HT1080 (cell line): ENCODE data around the gene NLRP6. TPM values are rescaled to one million over a fixed set of nuclear protein-coding genes. Genes with fewer than 3 reads are reported as not detected.
"Not testable (repeated sequence)": the region's sequence is repeated elsewhere in the genome, so short reads cannot be mapped to it uniquely, and the experiment has no call there.

Source experiments
- DNase-seq: peaks from one replicate; pipeline ENCODE4 v3.0.0-alpha.2; 2015; ENCODE audit warnings: low read depth
- total RNA-seq: library from RNA; depleted of rRNA; stranded (reverse); fragments of >200 nt; shearing (Covaris generic); gene quantifications from 2 replicates; pipeline ENCODE4 v1.2.3, GENCODE V29; 2014

NLRP6 gene
- total RNA-seq, 1 experiment from 2014 or later = not detected

DNA sequence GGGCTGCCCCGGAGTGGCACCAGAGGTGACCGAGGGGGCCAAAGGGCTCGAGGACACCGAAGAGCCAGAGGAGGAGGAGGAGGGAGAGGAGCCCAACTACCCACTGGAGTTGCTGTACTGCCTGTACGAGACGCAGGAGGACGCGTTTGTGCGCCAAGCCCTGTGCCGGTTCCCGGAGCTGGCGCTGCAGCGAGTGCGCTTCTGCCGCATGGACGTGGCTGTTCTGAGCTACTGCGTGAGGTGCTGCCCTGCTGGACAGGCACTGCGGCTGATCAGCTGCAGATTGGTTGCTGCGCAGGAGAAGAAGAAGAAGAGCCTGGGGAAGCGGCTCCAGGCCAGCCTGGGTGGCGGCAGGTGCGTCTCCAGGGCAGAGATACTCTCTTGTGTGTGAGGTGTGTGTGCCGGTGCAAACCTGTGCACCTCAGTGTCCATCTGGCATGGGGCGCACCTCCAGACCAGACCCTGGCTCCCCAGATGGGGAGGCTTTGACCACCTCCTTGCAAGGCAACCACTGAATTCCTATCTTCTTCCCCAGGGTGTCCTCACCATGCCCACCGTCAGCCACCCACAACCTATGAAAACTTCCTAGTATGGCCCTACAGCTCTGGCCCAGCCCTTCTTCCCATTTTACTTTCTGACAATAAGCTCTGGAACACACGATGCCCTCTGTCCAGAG, 3.4 kb downstream of the NLRP6 start:
- DNase-seq = no peak

DNA sequence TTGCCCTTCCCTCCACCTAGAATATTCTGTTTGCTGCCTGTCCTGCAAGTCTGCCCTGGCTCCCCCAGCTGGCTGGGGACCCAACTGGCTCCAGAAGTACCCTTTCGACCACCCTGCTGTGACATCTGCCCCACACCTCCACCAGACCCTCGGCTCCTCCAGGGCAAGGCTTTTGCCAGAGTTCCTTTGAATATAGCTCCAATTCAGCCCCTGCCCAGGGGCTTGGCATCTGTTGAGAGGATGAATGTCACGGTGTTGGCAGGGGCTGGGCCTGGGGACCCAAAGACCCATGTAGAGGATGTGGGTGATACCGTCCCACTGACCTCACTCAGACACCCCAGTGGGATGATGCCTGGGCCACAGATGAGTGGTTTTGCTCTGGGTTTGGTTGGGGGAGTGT, 4.0 kb downstream of the NLRP6 start:
- no peak for DNase-seq

DNA sequence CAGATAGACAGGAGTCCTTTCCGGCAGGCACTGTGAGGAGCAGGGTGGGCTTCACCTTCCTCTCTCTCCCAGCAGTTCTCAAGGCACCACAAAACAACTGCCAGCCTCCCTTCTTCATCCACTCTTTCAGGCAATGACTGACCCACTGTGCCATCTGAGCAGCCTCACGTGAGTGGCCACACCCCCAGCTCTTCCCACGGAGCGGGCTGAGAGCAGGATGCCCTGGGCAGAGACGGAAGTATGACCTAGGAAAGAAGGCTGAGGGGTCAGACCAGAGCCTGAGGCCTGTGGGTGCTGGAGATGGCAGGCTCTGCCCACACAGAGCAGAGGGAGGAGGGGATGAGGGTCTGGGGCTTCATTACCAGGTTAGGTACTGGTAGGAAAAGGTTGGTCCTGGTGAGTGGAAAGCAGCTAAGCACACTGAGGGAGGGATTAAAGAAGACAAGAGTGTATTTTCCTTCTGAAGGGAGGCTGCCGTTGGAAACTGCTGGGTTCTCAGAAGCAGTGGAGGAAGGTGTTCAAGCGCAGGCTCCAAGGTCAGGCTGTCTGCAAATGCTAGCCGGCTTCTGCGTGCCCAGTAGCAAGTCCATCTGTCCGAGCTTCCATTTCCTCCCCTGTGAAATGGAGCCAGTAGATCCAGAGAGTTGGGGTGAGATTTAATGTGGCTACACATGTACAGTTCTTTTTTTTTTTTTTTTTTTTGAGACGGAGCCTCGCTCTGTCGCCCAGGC, 4.6 kb downstream of the NLRP6 start:
- no peak for DNase-seq

DNA sequence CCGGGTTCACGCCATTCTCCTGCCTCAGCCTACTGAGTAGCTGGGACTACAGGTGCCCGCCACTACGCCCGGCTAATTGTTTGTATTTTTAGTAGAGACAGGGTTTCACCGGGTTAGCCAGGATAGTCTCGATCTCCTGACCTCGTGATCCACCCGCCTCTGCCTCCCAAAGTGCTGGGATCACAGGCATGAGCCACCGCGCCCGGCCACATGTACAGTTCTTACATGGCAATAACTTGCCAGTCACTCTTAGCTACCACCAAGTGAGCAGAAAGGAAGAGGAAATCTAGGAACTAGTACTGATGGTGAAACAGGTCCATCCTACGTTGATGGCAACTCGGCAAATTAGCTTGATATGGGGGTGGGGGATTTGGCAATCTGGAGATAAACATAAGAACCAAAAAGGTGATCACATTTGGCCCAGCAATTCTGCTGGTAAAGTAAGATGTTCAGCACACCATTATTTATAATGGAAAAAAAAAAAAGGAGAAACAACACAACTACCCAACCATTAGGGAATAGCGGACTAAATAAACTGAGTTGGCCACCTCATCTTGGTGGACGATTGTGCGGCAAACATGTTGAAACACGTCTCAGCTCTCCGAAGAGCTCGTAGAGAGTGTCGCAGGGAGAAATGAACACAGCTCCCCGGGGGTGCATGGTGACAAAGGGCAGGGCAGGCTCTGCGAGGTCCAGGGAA, 5.3 kb downstream of the NLRP6 start:
- DNase-seq = no peak

DNA sequence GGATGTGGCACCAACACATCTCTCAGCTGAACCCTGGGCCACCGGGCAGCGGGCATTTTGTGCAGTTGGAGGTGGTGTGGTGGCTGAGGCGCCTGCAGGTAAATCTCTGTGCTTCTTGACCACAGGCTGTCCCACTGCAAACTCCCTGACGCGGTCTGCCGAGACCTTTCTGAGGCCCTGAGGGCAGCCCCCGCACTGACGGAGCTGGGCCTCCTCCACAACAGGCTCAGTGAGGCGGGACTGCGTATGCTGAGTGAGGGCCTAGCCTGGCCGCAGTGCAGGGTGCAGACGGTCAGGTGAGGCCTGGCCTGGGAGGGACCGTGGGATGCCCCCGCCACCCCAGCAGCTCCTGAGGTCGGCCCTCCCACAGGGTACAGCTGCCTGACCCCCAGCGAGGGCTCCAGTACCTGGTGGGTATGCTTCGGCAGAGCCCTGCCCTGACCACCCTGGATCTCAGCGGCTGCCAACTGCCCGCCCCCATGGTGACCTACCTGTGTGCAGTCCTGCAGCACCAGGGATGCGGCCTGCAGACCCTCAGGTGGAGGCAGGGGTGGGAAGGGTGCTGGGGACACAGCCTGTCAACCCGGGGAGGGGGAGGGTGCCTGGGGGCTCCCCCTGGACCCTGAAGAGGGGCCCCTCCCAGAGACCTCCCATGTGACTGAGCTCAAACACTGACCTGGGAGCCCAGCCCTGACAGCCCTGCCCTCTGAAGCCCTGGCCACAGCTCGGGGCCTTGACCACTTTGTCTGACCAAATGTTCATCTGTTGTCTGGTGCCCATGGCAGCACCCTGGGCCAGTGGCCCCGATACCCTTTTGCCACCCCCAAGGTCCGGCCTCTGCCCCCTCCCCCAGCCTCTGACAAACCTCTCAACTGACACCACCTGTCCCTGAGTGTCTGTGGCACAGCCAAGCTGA, 6.2 kb downstream of the NLRP6 start:
- no peak for DNase-seq

DNA sequence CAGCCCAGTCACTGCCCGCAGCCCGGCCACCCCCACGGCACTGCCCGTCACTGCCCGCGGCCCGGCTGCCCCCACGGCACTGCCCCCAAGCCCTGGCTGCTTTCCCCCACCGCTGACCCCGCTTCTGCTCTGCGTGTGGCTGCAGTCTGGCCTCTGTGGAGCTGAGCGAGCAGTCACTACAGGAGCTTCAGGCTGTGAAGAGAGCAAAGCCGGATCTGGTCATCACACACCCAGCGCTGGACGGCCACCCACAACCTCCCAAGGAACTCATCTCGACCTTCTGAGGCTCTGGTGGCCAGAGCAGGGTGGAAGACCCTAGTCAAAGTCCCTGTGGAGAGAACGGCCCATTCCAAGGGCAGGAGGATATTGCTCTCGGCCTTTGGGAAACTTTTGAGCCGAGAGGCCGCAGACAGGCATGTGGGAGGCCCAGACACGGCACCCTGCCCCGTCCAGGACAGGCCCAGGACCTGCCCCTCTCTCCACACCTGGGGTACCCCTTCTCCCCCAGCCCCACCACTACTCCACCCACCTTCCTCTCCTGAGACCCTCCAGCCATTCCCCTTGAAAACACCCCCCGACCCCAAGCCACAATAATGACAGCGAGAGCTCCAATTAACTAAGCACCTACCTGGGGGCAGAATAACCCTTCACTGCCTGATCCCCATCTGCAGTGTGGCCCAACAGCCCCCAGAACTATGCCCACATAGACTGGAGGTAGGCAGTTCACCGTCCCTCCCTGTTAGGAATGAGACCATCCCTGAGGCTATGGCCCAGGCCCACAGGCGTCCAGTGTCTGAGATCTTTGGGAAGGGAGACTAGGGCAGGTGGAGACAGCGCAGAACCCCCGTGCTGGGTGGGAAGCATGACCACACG, 7.0 kb downstream of the NLRP6 start:
- no peak for DNase-seq

DNA sequence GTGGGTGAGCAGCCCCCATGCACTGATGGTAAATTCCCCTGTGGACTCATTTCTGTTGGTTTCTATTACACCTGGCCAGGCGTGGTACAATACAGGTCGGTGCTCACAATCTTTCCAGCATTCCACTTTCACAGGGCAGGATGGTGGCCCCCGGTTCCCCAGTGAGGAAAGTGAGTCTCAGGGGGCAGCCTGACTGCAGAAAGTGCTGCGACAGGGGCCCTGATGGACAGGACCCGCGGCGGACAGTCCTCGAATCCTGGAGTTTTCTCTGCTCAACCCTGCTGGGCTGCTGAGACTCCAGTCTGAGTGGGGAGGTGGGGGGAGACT, 7.7 kb downstream of the NLRP6 start:
- DNase-seq = no peak

DNA sequence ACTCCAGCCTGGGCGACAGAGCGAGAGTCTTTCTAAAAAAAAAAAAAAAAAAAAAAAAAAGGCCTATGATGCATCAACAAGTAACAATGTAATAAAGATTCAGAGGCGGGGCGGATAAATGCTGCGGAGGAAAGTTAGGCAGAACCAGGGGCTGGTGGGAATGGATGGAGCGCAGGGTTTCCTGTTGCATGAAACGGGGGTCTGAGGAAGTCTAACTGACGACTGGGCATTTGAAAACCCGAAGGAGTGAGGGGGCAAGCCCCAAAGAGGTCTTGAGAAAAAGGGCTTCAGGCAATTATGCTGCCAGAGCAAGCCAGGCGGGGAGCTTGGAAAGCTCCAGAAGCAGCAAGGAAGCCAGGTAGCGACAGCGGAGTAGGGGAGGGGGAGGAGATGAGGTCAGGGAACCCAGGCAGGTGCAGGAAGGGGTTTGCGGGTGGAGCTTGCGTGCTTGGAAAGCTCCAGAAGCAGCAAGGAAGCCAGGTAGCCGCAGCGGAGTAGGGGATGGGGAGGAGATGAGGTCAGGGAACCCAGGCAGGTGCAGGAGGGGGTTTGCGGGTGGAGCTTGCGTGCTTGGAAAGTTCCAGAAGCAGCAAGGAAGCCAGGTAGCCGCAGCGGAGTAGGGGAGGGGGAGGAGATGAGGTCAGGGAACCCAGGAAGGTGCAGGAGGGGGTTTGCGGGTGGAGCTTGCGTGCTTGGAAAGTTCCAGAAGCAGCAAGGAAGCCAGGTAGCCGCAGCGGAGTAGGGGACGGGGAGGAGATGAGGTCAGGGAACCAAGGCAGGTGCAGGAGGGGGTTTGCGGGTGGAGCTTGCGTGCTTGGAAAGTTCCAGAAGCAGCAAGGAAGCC, 9.0 kb downstream of the NLRP6 start:
- DNase-seq = not testable (repeated sequence)

DNA sequence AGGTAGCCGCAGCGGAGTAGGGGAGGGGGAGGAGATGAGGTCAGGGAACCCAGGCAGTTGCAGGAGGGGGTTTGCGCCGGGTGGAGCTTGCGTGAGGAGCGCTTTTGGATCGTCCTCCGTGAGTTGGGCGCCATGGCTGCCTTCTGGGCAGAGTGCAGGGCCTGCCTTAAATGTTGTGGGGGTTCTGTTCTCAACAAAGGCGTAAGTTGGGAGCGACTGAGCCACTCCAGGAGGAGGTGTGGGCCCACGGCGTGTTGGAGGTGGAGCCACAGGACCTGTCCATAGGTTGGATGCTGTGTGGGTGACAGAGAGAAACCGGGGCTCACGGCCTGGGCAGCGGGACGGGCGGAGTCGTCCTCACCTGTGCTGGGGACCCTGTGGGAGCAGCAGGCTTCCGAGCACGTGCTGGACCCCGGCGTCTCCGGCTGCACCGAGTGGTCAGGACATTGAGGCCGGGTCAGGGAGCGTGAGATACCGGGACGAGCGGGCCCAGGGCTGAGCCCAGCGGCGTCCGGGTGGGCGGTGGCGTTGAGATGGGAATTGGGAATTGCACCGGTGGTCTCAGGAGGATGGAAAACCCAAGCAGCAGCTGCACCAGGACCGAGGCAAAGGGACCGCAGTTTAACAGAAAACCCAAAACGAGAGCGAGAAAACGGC, 9.7 kb downstream of the NLRP6 start:
- DNase-seq = no peak

DNA sequence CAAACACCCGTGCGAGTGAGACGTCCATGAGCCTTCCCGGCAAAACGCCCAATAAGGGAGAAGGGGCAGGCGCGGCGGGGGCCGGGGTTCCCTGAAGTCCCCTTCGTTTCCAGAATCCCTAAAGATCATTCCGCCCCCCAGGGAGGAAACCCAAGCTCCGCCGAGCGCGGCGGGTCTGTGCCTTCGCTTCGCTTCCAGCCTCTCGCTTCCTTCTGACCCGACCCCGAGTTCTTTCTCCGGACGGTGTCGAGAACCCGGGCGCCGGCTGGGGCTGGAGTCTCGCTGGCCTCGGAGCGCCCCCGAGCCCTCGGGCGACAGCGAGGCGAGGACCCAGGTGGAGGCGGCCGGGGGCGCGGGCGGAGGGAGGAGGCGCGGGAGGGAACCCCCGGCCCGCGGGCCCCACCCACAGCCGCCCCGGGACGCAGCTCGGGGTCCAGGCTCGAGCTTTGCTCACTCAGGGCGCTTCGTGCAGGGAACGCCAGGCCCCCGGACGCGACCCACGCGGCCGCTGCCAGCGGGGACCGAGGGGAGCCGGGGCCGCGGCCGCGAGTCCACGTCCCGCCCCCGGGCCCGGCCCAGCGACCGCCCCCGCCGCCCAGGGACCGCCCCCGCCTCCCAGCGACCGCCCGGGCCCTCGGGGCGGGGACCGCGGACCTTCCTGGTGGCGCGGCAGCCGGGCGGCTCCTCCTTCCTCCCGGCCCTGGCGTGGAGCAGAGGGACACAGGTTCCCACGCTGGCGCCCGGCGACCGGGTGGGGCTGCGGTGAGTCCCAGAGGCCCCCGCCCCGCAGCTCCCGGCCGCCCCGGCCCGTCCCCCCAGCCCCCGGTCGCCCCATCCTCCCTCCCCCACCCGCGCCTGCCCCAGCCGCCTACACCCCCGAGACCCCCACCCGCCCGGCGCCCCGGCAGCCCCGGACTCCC, 10.5 kb downstream of the NLRP6 start, which contains the start of gene PGGHG:
TSS of gene PGGHG (plus strand) at position 649 of the 920 bp plus-strand sequence. CDS start 691 bp downstream, outside the sequence.
- DNase-seq = no peak

DNA sequence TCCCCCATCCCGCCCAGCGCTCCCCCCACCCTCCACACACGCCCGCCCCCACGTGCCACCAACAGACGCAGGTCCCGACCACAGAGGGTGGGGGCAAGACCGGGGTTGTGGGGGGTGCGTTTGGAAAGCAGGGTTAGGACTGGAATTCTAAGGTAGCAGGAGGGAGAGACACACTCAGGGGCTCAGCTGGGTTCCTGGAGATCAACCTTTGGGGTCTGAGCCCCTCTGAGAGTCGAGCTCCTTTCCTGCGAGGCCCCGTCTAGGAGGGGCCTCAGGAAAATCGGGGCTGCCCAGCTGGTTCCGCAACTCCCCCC, 11.1 kb downstream of the NLRP6 start:
- DNase-seq = no peak

DNA sequence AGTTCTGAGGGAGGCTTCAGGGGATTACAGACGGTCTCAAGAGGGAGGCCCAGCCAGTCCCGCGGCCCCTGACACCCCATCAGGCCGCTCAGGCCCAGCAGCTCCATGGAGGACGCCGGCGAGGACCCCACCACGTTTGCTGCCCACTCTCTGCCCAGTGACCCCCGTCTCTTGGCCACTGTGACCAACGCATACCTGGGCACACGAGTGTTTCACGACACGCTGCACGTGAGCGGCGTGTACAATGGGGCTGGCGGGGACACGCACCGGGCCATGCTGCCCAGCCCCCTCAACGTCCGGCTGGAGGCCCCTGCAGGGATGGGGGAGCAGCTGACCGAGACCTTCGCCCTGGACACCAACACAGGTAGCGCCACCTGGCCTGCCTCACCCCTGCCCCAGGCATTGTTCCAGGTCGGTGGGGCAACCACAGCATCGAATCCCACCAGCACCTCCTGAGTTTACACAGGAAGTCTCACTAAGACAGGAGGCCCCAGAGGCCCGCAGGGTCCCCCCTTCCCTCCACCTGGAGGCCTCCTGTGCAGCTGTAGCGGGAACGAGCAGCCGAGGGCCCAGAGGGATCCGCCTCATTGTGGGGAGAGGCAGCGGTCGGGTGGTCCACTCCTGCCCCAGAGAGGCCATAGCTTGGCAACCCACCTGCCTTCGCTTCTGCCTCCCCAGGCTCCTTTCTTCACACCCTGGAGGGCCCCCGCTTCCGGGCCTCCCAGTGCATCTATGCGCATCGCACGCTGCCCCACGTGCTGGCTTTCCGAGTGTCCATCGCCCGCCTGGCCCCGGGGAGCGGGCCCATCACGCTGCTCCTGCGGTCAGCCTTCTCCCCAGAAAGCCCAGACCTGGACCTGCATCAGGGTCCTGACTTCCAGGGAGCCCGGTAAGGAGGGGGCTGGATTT, 11.8 kb downstream of the NLRP6 start:
- no peak for DNase-seq

DNA sequence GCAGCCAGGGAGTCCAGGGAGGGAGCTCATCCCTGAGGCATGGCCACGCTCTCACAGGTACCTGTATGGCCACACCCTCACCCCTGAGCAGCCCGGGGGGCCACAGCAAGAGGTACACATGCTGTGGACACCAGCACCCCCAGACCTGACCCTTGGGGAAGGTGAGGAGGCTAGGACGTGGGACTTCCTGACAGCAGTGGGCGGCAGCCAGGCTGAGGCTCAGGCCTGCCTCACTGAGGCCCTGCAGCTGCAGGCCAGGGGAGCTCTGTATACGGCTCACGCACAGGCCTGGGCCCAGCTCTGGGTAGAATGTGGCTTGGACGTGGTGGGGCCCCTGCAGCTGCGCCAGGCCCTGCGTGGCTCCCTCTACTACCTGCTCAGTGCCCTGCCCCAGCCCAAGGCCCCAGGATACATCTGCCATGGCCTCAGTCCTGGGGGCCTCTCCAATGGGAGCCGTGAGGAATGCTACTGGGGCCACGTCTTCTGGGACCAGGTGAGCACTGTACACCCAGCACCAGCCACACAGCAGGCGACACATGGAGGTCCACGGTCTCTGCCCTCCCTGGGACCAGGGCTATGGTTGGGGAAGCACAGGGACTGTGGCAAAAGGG, 12.5 kb downstream of the NLRP6 start:
- DNase-seq = no peak

DNA sequence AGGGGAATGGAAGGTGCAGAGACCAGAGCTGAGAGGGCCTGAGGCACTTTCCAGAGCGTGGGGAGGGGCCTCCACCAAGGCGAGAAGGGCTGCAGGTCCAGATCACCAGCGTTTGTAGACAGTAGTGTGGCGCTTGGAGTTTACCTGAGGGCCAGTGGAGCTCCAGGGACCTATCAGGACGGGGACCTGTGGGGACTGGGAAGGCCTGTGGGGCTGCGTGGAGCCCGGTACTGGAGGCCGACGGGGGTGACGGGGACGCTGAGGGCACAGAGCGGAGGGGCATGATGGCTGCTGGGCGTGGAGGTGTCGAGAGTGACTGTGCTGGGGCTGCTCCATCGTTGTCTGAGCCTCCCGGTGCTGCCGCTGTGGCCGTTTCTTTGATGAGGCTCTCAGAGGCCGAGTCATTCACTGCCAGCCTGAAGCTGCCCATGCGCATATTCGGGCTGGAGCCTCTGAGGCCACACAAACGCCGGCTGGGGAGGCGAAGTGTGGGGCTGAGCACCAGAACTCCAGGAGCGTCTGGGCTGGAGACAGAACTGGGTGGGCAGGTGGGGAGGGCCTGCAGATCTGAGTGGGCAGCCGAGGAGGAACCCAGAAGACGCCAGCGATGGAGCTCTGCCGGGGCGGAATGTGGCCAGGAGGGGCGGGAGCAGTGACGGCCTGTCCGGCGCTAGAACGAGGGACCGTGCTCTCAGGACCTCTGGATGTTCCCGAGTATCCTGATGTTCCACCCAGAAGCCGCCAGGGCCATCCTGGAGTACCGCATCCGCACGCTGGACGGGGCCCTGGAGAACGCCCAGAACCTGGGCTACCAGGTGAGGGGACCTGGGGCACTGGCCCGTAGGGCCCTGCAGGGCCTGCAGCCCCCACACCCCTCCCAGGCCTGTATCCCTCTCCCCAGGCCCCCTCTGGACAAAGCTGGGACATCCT, 13.3 kb downstream of the NLRP6 start:
- DNase-seq = no peak
